GM12878 (cell line): ENCODE data around the gene FLRT1. TPM values are rescaled to one million over a fixed set of nuclear protein-coding genes. Genes with fewer than 3 reads are reported as not detected.

Source experiments
- ATAC-seq: fragments of 200-7000 bp; cut with Tn5 transposase; 3 replicates; pipeline ENCODE4 v1.9.1; 2020; ENCODE audit warnings: mild to moderate bottlenecking, moderate library complexity
- BruUV-seq: library from RNA; stranded (reverse); fragments of 400-500 nt; replicated peaks from 2 replicates; lab custom pipeline; 2021; lab: Mats Ljungman, UMichigan
- CTCF ChIA-PET: fragments of 300-600 bp; sonication (Branson Sonifier 250); formaldehyde crosslinking; extraction: SDS; loops from one replicate; lab custom pipeline; 2021; ENCODE audit warnings: inconsistent platforms; lab: Yijun Ruan, JAX
- POLR2A ChIA-PET: fragments of 350-600 bp; formaldehyde crosslinking; extraction: SDS; loops from one replicate; lab custom pipeline; 2021; ENCODE audit warnings: inconsistent platforms; lab: Charles Lee
- RAD21 ChIA-PET: fragments of 300-600 bp; sonication (Branson Sonifier 250); formaldehyde crosslinking; loops from one replicate; lab custom pipeline; 2023; ENCODE audit warnings: antibody characterized with exemption; ENCODE audit not compliant: unreplicated experiment; lab: Charles Lee
- SMC1A ChIA-PET: fragments of 300-600 bp; sonication (Branson Sonifier 250); formaldehyde crosslinking; loops from one replicate; lab custom pipeline; 2023; ENCODE audit not compliant: unreplicated experiment, uncharacterized antibody; lab: Charles Lee
- DNase-seq: peaks from one replicate; pipeline ENCODE4 v3.0.0-alpha.2; 2011; ENCODE audit warnings: low read depth, low spot score
- FAIRE-seq: peaks from 3 replicates; lab custom pipeline; 2011; peaks lifted over from hg19 to GRCh38; lab: Jason Lieb, UNC
- H2AFZ ChIP-seq: 2 replicates; pipeline ENCODE4 v1.6.0; 2011; ENCODE audit warnings: low read depth, low read length, control low read depth; ENCODE audit not compliant: control insufficient read depth
- H3K27ac ChIP-seq: 2 replicates; pipeline ENCODE4 v1.5.1; 2011; ENCODE audit warnings: control low read depth; ENCODE audit not compliant: control insufficient read depth, insufficient read depth
- H3K27me3 ChIP-seq, 2 experiments: replicated peaks in 1 of 2; 2 replicates each; pipeline versions ENCODE4 v1.6.0 to v1.6.1; 2011; ENCODE audit warnings: low read length in 1 of 2; ENCODE audit not compliant: control insufficient read depth in 2 of 2, insufficient read depth in 2 of 2
- H3K36me3 ChIP-seq, 2 experiments: 2 replicates each; pipeline ENCODE4 v1.5.1; 2011; ENCODE audit warnings: low read length in 1 of 2; ENCODE audit not compliant: control insufficient read depth in 2 of 2, insufficient read depth in 2 of 2
- H3K4me1 ChIP-seq: 2 replicates; pipeline ENCODE4 v1.6.1; 2011; ENCODE audit warnings: mild to moderate bottlenecking, low read length, moderate library complexity, mixed read lengths; ENCODE audit not compliant: control insufficient read depth, insufficient read depth
- H3K4me2 ChIP-seq: 2 replicates; pipeline ENCODE4 v1.6.0; 2011; ENCODE audit warnings: control low read depth; ENCODE audit not compliant: control insufficient read depth, insufficient read depth
- H3K4me3 ChIP-seq: fragments of 200-600 bp; sonication (generic); 2 replicates; pipeline ENCODE4 v1.5.1; 2016
- H3K79me2 ChIP-seq: 2 replicates; pipeline ENCODE4 v1.6.0; 2011; ENCODE audit warnings: low read length; ENCODE audit not compliant: control insufficient read depth, insufficient read depth
- H3K9ac ChIP-seq: 2 replicates; pipeline ENCODE4 v1.8.0; 2011; ENCODE audit warnings: low read length, control low read depth, mixed read lengths; ENCODE audit not compliant: control insufficient read depth, insufficient read depth
- H3K9me3 ChIP-seq: replicated peaks from 3 replicates; pipeline ENCODE4 v1.5.1; 2011; ENCODE audit warnings: mild to moderate bottlenecking, low read length; ENCODE audit not compliant: control insufficient read depth, insufficient read depth
- H4K20me1 ChIP-seq: 2 replicates; pipeline ENCODE4 v1.6.0; 2011; ENCODE audit not compliant: control insufficient read depth, insufficient read depth
- CBX3 ChIP-seq: fragments of 200-600 bp; sonication (generic); IDR thresholded peaks from 2 replicates; pipeline ENCODE4 v1.6.1; 2016; ENCODE audit warnings: low read depth, borderline replicate concordance
- CHD2 ChIP-seq: IDR thresholded peaks from 2 replicates; pipeline ENCODE4 v1.6.1; 2011; ENCODE audit warnings: low read depth, low read length, improper control_type of control experiment, borderline replicate concordance
- EED ChIP-seq: sonication (generic); IDR thresholded peaks from 2 replicates; pipeline ENCODE4 v1.6.1; 2016; ENCODE audit warnings: antibody characterized with exemption, low read depth
- ESRRA ChIP-seq: IDR thresholded peaks from 2 replicates; pipeline ENCODE4 v1.6.1; 2012; ENCODE audit warnings: mild to moderate bottlenecking, low read length, improper control_type of control experiment
- HCFC1 ChIP-seq: fragments of 150-350 bp; IDR thresholded peaks from 2 replicates; pipeline ENCODE4 v1.6.1; 2014; ENCODE audit warnings: low read length
- JUND ChIP-seq: IDR thresholded peaks from 2 replicates; pipeline ENCODE4 v1.6.1; 2012; ENCODE audit warnings: low read depth, mild to moderate bottlenecking, low read length, improper control_type of control experiment, moderate library complexity
- NFYA ChIP-seq: IDR thresholded peaks from 2 replicates; pipeline ENCODE4 v1.6.1; 2011; ENCODE audit warnings: low read depth, mild to moderate bottlenecking, low read length, improper control_type of control experiment, borderline replicate concordance
- POLR2A ChIP-seq: IDR thresholded peaks from 2 replicates; pipeline ENCODE4 v1.6.1; 2011; ENCODE audit warnings: low read depth, mild to moderate bottlenecking, low read length
- POU2F2 ChIP-seq: IDR thresholded peaks from 3 replicates; pipeline ENCODE4 v1.6.1; 2011; ENCODE audit warnings: low read depth, mild to moderate bottlenecking, low read length, borderline replicate concordance
- RCOR1 ChIP-seq: conservative IDR thresholded peaks from 2 replicates; pipeline ENCODE4 v1.6.1; 2012; ENCODE audit warnings: low read depth, low read length, improper control_type of control experiment
- SPI1 ChIP-seq: IDR thresholded peaks from 2 replicates; pipeline ENCODE4 v1.6.1; 2011; ENCODE audit warnings: low read depth, mild to moderate bottlenecking, low read length, moderate library complexity, borderline replicate concordance; ENCODE audit not compliant: insufficient read depth
- STAT1 ChIP-seq: fragments of 450-650 bp; conservative IDR thresholded peaks from 2 replicates; pipeline ENCODE4 v1.6.1; 2014; ENCODE audit warnings: antibody characterized with exemption, mild to moderate bottlenecking
- SUPT20H ChIP-seq: IDR thresholded peaks from 2 replicates; pipeline ENCODE4 v1.6.1; 2011; ENCODE audit warnings: low read depth, mild to moderate bottlenecking, low read length, moderate library complexity, borderline replicate concordance; ENCODE audit not compliant: control insufficient read depth
- ZNF207 ChIP-seq: fragments of 450-650 bp; IDR thresholded peaks from 2 replicates; pipeline ENCODE4 v1.6.1; 2014; ENCODE audit warnings: antibody characterized with exemption, mild to moderate bottlenecking, borderline replicate concordance
- ZNF384 ChIP-seq: IDR thresholded peaks from 2 replicates; pipeline ENCODE4 v1.6.1; 2012; ENCODE audit warnings: low read depth, mild to moderate bottlenecking, low read length, improper control_type of control experiment, borderline replicate concordance
- WGBS: methylation state at CpG from one replicate; pipeline ENCODE4 v1.1.6; 2016; ENCODE audit warnings: low lambda C conversion rate; ENCODE audit not compliant: insufficient replicate concordance, insufficient coverage; ENCODE audit errors: missing lambda C conversion rate; 5-methylcytosine and 5-hydroxymethylcytosine counted together
- in situ Hi-C: fragments of 300-500 bp; cut with MboI; formaldehyde crosslinking; loops from 9 replicates; pipeline ENCODE4 v1.14.3; 2018; ENCODE audit warnings: mixed read lengths
- intact Hi-C: fragments of 100-400 bp; cut with micrococcal nuclease; formaldehyde crosslinking; loops from one replicate; pipeline ENCODE4 v1.14.2; 2022; ENCODE audit not compliant: unreplicated experiment
- polyA plus RNA-seq, 11 experiments: library from polyadenylated mRNA; depleted of rRNA in 4 of 11; unstranded in 6 of 11; stranded (reverse) in 5 of 11; fragments of >200 nt; fragmentation: Nextera tagmentation in 4 of 11; fragmentation: Illumina TruSeq in 1 of 11; extraction: Ambion mirVana in 4 of 11; extraction: Trizol in 1 of 11; gene quantifications; 1 replicate in 1 of 11; 2 replicates in 10 of 11; pipeline versions ENCODE4 v1.2.1 to v1.2.3, GENCODE V29; 2011 to 2016; ENCODE audit warnings: inconsistent platforms in 2 of 11, missing spikeins in 2 of 11, low read depth in 1 of 11
- total RNA-seq, 4 experiments: library from RNA; depleted of rRNA in 3 of 4; stranded (reverse); fragments of >200 nt in 3 of 4; fragmentation: Illumina TruSeq in 1 of 4; extraction: Trizol in 1 of 4; gene quantifications; 2 replicates each; pipeline versions ENCODE4 v1.2.1 to v1.2.3, GENCODE V29; 2013 to 2021
- TF ChIP-seq, protein P1 (sequence below): fragments of 450-650 bp; IDR thresholded peaks from 2 replicates; pipeline ENCODE4 v1.6.1; 2016; ENCODE audit warnings: mild to moderate bottlenecking, moderate library complexity, borderline replicate concordance
- TF ChIP-seq, protein P2 (sequence below): fragments of 450-650 bp; IDR thresholded peaks from 2 replicates; pipeline ENCODE4 v1.6.1; 2014; ENCODE audit warnings: mild to moderate bottlenecking
- TF ChIP-seq, protein P3 (sequence below): IDR thresholded peaks from 2 replicates; pipeline ENCODE4 v1.6.1; 2011; ENCODE audit warnings: low read depth, mild to moderate bottlenecking, low read length, moderate library complexity, borderline replicate concordance; ENCODE audit errors: extremely low read depth

FLRT1 gene
- total and polyA plus RNA-seq, 10 of the 15 experiments (the other 5 are each of a cell fraction or from before 2014, with no cell fraction given) = 0.10 to 0.12 TPM; not detected in 8

DNA sequence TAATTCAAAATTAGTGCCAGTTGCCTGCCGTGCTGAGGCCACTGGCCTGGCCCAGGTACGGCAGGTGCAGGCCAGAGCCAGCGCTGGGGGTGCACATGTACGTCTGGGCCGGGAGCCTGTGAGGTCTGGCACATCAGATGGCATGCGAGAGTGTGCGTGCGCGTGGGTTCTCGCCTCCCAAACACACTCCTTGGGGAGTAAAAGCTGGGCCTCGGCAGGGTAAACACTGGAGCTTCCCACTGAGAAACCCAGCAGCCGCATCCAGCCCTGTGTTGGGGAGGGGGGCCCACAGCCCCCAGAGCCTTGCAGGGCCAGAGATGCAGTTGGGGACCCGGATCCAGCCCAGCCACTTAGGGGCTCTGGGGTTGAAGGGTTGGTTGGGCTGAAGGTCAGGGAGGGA, 37.8 kb downstream of the FLRT1 start:
- Histone ChIP-seq H3K27me3 (no peaks in the 10 kb centered on the region; a peak in 1 of 4 replicates), H2AFZ (no peak overlapping the region), H3K9ac (no peak overlapping the region), H3K79me2 (no peaks in the 10 kb centered on the region), H4K20me1 (no peaks in the 10 kb centered on the region), H3K4me2 (no peak overlapping the region), H3K36me3 (no peaks in the 10 kb centered on the region), H3K4me3 (no peak overlapping the region), H3K27ac (no peak overlapping the region), H3K4me1 (no peaks in the 10 kb centered on the region)
- in situ Hi-C loops = no loop called here
- SMC1A ChIA-PET = no interaction called here
- no peak for DNase-seq
- POLR2A ChIA-PET = no interaction called here
- 30% methylated on average over 9 of the region's 13 CpGs for WGBS
- FAIRE-seq = no peak
- CTCF ChIA-PET = no interaction called here
- BruUV-seq = no TSS peak
- RAD21 ChIA-PET = no interaction called here
- ATAC-seq = no peak
- TF ChIP-seq RCOR1 (no peak), ZNF207 (no peak), CBX3 (no peak), JUND (no peak), SPI1 (no peak), NFYA (no peak), ESRRA (no peak), ZNF384 (no peak), CHD2 (no peak), POLR2A (no peak), POU2F2 (no peak), SUPT20H (no peak), EED (no peak), STAT1 (no peak), HCFC1 (no peak)
- TF ChIP-seq, protein P1, sequence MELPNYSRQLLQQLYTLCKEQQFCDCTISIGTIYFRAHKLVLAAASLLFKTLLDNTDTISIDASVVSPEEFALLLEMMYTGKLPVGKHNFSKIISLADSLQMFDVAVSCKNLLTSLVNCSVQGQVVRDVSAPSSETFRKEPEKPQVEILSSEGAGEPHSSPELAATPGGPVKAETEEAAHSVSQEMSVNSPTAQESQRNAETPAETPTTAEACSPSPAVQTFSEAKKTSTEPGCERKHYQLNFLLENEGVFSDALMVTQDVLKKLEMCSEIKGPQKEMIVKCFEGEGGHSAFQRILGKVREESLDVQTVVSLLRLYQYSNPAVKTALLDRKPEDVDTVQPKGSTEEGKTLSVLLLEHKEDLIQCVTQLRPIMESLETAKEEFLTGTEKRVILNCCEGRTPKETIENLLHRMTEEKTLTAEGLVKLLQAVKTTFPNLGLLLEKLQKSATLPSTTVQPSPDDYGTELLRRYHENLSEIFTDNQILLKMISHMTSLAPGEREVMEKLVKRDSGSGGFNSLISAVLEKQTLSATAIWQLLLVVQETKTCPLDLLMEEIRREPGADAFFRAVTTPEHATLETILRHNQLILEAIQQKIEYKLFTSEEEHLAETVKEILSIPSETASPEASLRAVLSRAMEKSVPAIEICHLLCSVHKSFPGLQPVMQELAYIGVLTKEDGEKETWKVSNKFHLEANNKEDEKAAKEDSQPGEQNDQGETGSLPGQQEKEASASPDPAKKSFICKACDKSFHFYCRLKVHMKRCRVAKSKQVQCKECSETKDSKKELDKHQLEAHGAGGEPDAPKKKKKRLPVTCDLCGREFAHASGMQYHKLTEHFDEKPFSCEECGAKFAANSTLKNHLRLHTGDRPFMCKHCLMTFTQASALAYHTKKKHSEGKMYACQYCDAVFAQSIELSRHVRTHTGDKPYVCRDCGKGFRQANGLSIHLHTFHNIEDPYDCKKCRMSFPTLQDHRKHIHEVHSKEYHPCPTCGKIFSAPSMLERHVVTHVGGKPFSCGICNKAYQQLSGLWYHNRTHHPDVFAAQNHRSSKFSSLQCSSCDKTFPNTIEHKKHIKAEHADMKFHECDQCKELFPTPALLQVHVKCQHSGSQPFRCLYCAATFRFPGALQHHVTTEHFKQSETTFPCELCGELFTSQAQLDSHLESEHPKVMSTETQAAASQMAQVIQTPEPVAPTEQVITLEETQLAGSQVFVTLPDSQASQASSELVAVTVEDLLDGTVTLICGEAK = no peak
- TF ChIP-seq, protein P2, sequence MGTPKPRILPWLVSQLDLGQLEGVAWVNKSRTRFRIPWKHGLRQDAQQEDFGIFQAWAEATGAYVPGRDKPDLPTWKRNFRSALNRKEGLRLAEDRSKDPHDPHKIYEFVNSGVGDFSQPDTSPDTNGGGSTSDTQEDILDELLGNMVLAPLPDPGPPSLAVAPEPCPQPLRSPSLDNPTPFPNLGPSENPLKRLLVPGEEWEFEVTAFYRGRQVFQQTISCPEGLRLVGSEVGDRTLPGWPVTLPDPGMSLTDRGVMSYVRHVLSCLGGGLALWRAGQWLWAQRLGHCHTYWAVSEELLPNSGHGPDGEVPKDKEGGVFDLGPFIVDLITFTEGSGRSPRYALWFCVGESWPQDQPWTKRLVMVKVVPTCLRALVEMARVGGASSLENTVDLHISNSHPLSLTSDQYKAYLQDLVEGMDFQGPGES = no peak
- TF ChIP-seq, protein P3, sequence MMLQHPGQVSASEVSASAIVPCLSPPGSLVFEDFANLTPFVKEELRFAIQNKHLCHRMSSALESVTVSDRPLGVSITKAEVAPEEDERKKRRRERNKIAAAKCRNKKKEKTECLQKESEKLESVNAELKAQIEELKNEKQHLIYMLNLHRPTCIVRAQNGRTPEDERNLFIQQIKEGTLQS = no peak
- TF ChIP-seq, all 136 proteins: peak for 0
- intact Hi-C loops = no loop called here
- no peaks in the 10 kb centered on the region for H3K9me3 ChIP-seq
